ENCODE measurements around the gene LRRC41.
"Not testable (repeated sequence)": the region's sequence is repeated elsewhere in the genome, so short reads cannot be mapped to it uniquely, and the experiment has no call there.

DNA sequence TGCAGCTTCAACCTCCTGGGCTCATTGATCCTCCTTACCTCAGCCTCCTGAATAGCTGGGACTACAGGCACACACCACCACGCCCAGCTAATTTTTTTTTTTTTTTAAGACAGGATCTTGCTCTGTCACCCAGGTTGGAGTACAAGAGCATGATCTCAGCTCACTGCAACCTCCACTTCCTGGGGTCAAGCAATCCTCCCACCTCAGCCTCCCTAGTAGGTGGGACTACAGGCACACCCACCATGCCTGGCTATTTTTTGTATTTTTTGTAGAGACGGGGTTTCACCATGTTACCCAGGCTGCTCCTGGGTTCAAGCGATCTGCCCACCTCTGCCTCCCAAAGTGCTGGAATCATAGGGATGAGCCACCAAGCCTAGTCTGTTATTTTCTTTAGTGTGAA, 59.6 kb downstream of the LRRC41 start:
- TF ChIP-seq, protein P1, sequence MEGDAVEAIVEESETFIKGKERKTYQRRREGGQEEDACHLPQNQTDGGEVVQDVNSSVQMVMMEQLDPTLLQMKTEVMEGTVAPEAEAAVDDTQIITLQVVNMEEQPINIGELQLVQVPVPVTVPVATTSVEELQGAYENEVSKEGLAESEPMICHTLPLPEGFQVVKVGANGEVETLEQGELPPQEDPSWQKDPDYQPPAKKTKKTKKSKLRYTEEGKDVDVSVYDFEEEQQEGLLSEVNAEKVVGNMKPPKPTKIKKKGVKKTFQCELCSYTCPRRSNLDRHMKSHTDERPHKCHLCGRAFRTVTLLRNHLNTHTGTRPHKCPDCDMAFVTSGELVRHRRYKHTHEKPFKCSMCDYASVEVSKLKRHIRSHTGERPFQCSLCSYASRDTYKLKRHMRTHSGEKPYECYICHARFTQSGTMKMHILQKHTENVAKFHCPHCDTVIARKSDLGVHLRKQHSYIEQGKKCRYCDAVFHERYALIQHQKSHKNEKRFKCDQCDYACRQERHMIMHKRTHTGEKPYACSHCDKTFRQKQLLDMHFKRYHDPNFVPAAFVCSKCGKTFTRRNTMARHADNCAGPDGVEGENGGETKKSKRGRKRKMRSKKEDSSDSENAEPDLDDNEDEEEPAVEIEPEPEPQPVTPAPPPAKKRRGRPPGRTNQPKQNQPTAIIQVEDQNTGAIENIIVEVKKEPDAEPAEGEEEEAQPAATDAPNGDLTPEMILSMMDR (conservative IDR thresholded peaks at IDR 0.05 in 1 of 2, IDR thresholded peaks at IDR 0.05 in 1 of 2; ENCODE audit: low read depth in 1 of 2, low read length in 2 of 2): not testable (repeated sequence)
- TF ChIP-seq EZH2 (IDR thresholded peaks at IDR 0.05; ENCODE audit: low read length, missing control alignments): not testable (repeated sequence)
